IPS-NIHi7 (cell line): ENCODE results near the gene KLF12.

Source experiments
- DNase-seq: peaks from one replicate; pipeline ENCODE4 v3.0.0; 2012; ENCODE audit warnings: mixed read lengths; ENCODE audit errors: extremely low spot score

KLF12 gene

DNA sequence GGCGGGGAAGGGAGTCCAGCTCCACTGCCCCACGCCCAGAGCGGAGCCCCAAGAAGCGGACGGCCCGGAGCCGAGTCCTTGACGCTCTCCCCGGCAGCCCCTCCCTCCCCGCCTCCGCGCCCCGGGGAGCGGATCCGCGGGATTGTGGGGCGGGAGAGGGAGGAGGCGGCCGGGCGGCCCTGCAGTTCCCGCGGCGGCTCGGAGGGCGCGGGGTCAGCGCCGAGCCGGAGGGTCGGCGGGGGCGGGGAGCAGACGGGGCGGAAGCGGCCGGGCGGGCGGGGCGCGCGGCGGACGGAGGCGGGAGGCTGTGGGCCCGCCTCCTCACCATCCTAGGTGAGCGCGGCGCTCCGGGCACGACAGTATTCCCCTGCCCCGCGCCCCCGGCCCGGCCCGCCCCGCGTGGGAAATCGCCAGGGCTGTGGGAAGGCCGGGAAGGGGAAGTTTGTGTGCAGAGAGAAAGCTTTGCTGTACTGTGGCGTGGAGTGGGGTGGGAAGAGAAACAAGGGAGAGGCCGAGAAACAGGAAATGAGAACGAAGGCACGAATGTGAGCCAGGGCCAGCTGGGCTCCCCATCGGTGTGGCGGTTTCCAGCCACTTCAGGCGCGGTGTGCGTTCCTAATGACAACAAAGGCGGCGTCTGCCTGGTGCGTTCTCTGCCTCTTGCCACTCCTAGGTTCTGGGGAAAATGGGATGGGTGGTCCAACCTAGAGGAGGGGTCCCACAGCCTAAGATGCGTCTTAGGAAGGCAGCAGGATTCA, 1.3 kb upstream of the KLF12 start:
- DNase-seq = peak; percentile 84

GRCh38 chr13:74134777-74135325, 647 bp upstream of the KLF12 start:
- peak; percentile 22 for DNase-seq

DNA sequence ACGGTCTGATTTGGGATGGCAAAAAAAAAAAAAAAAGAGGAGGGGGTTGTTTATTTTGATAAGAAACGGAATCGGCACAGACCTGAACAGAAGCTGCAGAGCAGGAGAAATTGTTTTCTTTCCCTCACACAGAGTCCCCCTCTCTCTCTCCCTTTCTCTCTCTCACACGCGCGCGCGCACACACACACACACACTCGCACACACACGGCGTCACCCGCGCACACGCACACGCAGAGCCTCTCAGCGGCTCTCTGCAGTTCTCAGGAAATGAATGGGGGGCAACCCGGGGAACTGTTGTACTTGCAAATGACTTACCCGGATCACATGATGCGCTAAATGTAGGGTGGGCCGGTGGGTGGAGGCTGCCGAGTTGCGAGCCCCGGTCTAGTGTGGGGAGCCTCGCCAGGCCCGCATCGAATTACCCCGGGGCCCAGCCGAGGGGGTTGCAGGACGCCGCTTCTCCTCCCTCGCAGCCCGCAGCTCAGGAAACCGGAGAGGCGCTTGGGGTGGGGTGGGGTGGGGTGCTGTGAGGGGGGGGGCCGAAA, 475 bp downstream of the KLF12 start:
- peak; percentile 63 for DNase-seq

DNA sequence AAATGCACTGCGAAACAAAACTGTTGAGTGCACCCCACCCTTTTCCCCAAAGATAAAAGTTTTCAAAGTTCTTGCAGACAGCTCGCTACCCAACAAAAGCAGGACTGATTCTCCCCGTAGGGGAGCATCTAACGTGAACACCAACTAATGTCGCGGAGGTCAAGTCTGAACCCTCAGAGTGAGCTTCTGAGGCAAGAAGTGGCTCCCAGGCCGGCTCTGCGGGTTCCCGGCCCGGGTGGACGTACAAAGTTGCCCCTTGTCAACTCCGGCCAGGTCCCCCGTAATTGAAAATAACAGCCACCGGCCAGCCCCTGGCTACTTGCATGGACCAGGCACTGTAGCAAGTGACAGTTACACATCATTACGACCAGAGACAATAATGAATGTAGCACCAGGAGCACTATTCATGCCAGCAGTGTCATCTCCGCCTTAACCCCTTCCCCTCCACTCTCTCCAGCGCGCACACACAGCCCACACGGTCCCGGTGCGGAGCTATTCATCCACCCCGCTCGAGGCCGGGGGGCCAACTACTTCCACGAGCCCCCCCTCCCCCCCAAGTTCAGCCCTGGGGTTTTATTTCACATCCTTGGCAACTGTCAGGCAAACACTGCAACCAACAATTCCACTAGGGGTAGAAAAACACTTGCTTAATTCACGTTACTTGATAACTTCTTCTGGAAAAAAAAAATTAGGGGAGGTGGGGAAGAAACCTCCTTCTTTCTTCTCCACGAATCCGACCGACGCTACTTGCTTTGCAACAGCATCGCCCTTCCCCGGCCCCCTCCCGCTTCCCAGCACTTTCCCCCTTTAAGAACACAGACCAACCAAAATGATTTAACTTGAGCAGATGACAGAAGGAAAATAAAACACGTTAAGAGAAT, 1.2 kb downstream of the KLF12 start:
- no peak for DNase-seq

DNA sequence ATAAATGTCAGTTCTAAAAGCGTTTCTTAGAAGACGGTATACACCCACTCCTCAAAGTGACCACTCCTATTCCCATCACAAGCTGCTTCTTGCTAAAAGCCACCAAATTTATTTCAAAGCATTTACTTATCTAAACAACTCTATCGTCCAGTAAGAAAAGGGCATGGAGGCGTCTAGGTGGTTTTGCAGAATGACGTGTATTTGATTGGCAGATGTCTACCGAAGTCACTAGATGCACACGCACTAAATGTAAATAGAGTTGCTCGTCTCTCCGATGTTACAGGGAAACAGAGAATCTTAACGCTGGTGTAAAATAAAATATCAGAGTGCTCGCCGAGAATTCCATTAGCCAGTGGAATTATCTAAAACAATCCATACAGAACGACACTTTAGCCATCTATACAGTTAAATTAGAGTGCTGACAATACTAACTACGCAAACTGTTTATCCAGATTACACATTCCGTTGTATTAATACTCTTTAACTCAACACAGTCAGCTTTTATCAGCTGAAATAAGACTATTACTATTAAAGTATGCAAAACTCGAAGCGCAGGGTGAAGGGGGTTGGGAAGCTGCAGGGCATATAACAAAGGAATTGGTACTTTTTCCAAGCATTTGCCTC, 1.9 kb downstream of the KLF12 start:
- no peak for DNase-seq

DNA sequence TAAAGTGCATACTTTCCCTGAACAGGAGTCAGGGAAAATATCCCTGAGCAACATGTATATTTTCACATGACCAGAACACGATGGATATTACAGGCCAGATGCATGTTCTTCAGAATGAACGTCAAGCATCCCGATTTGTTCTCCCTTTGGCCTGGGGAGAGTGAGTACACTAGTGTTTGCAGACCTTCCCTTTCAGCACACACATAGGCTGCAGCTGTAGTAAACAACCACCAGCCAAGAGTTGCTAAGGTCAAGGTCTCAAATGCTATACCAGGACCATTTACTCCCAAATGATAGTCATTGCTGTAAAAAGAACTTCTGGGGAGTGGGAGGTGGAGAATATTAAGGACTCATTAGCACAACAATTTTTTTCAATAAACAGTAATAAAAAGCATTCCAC, 3.0 kb downstream of the KLF12 start:
- no peak for DNase-seq

DNA sequence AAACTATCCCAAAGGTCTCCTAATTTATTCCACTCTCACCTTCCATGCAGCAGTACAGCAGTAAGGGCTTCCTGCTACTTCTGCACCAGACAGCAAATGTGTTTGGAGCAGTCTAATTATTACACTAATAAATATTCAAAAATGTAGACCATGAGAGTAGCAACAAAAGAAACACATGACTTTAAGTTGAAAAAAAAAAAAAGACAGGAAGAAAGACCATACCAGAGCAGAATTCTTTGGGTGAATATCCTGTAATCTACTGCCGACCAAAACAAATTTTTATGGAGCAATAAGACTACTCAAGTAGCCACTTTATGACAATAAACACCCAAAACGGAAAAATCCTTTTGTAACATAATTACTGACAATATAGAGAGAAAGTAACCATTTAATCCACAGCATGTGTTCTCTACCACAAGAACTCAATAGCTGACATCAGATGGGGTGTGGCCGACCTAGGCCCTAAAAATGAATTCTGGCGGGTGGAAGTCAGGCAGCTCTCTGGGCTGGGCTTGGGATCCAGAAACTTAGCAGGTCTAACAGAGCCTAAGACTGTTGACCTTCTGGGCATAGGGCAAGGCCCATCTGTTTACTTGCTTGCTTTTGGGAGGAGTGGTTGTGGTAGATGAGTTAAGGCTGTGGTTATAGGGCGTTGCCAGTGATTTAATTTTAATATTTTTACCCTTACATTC, 4.6 kb downstream of the KLF12 start:
- DNase-seq = no peak

GRCh38 chr13:74128156-74128767, 5.9 kb downstream of the KLF12 start:
- DNase-seq = no peak

DNA sequence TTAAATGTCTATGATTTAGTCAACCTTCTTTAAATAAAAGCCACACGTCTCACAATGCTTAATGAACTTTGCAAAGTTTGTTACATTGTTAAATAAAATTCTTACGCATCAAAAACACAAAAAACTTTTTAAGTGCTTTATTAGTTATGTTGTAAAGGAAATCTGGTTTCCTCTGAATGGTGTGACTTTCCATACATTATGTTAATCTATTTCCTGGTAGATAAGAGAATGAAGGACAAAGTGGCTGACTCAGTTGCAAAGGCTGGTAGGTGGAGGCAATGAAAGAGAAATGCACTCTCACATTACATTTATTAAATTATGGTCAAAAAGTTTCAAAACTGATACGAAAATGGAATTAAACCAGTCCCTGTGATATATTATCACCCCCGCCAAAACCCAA, 15.9 kb downstream of the KLF12 start:
- no peak for DNase-seq

DNA sequence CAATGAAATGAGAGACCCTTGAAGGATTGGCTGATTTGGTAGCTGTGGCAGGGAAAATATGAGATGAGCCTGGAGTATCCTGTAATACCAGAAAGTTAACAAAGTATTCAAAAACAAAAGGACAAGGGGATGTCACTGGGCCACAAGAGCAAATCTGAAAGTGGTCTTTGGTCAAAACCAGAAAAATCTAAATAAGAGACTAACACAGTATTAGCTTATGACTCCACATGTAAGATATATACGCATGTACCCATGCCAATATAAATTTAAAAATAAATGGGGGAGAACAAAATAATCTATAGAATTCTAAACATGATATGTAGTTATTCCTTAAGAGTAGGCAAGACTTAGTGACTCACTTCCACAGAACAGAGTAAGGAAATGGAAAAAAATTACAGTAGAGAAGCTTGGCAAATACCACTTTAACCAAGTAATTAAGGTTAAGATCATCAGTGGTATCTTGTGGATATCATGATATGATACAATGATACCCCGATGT, 16.9 kb downstream of the KLF12 start:
- DNase-seq = no peak

DNA sequence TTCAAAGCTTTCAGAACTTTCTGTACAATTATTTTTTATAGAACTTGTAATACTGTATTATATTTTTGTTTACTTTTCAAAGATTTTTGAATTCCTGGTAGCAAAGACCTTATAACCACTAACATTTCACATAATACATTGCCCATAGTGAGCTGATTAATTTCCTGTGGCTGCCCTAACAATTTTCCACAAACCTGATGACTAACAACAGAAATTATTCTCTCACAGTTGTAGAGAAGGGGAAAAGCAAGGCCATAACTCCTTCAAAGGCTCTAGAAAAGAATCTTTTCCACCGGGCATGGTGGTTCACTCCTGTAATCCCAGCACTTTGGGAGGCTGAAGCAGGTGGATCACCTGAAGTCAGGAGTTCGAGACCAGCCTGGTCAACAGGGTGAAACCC, 19.1 kb downstream of the KLF12 start:
- DNase-seq = no peak

DNA sequence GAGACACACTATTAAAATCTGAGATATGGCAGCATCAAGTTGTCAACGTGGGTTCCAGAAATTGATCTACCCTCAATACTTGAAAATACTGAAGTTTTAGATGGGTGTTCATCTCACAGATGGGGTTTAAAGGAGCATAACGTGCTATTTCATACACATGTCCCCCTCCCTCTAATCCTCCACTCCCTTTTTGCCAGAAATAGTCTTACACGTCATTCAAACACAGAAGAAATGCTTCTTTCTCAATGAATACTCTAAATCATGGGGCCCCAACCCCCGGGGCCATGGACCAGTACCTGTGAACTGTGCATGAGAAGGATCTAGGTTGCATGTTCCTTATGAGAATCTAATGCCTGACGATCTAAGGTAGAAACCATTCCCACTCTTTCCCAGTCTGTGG, 19.6 kb downstream of the KLF12 start:
- DNase-seq = no peak

DNA sequence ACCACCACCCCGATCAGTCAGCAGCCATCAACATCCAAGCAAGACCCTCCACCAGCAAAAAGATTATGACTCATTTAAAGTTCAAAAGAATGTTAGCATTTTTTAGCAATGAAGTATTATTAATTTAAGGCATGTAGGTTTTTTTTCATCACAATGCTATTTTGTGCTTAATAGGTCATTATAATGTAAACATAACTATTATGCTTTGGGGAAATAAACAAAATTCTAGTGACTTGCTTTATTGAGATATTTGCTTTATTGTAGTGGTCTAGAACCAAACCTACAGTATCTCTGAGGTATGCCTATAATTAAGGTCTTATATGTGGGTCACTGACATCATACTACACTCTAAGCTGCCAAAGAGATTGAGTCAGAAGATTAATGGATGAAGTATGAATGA, 20.0 kb downstream of the KLF12 start:
- DNase-seq = no peak

DNA sequence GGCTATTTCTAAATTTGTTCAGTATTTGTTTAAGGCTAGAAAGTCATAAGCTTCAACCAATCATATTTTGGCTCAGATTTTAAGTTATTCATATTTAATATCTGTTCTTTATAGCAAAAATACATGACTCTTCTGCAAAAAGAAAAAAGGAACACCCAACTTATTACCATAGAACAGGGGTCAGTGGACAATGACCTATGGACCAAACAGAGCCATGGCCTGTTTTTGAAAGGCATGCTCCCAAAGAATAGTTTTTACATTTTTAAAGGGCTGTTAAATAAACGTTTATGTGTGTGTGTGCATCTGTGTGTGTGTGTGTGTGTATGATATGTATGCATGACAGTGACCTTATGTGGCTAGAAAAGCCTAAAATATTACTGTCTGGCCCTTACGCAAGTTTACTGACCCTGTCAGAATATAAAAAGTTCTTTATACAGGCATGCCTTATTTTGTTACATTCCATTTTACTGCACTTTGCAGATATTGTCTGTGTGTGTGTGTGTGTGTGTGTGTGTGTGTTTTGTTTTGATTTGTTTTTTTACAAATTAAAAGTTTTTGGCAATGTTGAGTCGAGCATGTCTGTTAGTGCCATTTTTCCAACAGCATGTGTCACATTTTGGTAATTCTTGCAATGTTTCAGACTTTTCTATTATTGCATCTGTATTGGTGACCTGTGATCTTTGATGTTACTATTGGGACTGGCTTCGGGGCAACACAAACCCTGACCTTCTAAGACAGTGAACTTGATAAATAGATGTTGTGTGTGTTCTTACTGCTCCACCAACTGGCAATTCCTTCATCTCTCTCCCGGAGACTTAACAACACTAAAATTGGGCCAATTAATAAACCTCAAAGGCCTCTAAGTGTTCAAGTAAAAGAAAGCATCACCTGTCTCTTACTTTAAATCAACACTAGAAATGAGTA, 22.0 kb downstream of the KLF12 start:
- no peak for DNase-seq

DNA sequence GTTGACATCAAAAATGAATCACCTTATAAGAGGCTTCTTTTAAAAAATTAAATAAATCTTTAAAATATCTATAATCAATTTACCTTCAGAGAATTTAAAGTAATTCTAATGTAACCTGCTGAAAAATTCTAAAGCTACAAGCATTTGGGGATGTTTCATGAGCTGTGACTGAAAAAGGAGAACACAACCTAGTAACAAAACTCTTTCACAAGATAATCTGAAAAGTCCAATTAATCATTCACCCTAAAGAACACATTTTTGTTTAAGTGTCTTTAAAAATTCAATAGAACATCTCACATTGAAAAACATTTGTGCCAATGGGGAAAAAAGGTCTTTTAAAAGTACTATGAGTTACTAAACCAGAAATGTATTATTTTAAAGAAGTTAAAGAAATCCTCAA, 22.8 kb downstream of the KLF12 start:
- no peak for DNase-seq

DNA sequence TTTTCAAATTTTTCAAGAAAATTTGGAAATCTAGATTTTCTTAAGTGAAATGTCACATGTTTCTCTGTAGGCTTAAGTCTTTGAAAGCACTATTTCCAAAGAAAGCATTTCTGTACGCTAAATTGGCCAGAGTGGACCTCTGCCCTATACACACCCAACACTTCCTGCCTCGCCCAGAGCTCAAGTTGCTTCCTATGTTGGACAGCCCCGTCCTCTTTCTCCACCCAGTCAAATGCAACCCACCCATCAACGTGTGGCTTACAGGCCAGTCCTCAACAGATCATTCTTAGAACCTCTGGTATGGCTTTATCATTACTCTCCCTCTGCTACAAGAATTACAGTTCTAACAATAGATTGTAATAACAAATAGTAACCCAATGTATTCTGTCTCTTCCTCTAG, 24.2 kb downstream of the KLF12 start:
- no peak for DNase-seq

GRCh38 chr13:74107598-74107997, 26.6 kb downstream of the KLF12 start:
- no peak for DNase-seq

GRCh38 chr13:74105871-74106270, 28.3 kb downstream of the KLF12 start:
- no peak for DNase-seq

GRCh38 chr13:74104661-74105275, 29.4 kb downstream of the KLF12 start:
- no peak for DNase-seq
